ENCODE data around the gene STXBP4. TPM values are rescaled to one million over a fixed set of nuclear protein-coding genes. Genes with fewer than 3 reads are reported as not detected.

STXBP4 gene
- total RNA-seq, 2 experiments from 2014 or later, result 9.4 to 12.6 TPM

DNA sequence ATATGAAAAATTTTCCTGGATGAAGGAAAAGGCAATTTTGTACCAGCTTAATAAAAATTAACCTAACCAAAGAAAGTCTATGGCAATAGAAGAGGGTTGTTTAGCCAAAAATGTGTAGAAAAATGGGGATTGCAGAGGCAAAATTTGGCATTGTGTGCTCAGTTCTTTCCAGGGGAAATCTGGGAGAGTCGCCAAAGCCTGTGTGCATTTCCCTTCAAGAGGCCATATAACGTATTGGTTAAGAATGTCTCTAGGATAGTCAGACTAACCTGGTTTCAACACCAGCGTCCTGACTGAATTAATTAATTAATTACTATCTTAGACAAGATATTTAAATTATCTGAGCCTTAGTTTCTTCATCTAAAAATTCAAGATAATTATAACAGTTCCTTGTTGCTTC, 251.4 kb downstream of the STXBP4 start:
- Histone ChIP-seq H3K9me2 (ENCODE audit: insufficient read depth, low read length) (no peaks in the 10 kb centered on the region), H3K4me2 (ENCODE audit: low read length) (no peak overlapping the region), H3K4me3 (ENCODE audit: low read depth, low read length, poor library complexity, severe bottlenecking) (no peak overlapping the region), H3K36me3 (ENCODE audit: insufficient read depth, low read length) (no peaks in the 10 kb centered on the region), H4K20me1 (ENCODE audit: insufficient read depth, low read length) (no peaks in the 10 kb centered on the region), H3K79me2 (ENCODE audit: insufficient read depth, low read depth, low read length) (no peaks in the 10 kb centered on the region), H3K4me1 (ENCODE audit: insufficient read depth, low read length, poor library complexity, severe bottlenecking) (no peaks in the 10 kb centered on the region), H3K27ac (ENCODE audit: low read depth, low read length, poor library complexity, severe bottlenecking) (no peak overlapping the region), H3K9me3 (ENCODE audit: low read length) (no peaks in the 10 kb centered on the region), H2AFZ (ENCODE audit: low read length) (no peak overlapping the region)
- TF ChIP-seq, protein P1, sequence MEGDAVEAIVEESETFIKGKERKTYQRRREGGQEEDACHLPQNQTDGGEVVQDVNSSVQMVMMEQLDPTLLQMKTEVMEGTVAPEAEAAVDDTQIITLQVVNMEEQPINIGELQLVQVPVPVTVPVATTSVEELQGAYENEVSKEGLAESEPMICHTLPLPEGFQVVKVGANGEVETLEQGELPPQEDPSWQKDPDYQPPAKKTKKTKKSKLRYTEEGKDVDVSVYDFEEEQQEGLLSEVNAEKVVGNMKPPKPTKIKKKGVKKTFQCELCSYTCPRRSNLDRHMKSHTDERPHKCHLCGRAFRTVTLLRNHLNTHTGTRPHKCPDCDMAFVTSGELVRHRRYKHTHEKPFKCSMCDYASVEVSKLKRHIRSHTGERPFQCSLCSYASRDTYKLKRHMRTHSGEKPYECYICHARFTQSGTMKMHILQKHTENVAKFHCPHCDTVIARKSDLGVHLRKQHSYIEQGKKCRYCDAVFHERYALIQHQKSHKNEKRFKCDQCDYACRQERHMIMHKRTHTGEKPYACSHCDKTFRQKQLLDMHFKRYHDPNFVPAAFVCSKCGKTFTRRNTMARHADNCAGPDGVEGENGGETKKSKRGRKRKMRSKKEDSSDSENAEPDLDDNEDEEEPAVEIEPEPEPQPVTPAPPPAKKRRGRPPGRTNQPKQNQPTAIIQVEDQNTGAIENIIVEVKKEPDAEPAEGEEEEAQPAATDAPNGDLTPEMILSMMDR (conservative IDR thresholded peaks at IDR 0.05; ENCODE audit: low read length), result no peak
- TF ChIP-seq EZH2phosphoT487 (IDR thresholded peaks at IDR 0.05; ENCODE audit: borderline replicate concordance, low read depth, low read length), result no peak
- intact Hi-C loops (cut with micrococcal nuclease; ENCODE audit: unreplicated experiment), result no loop called here
- ChIA-PET POLR2A (no interaction called here), CTCF (ENCODE audit: unreplicated experiment) (no interaction called here)
- no TSS peak for BruUV-seq (replicated peaks)
- DNase-seq (ENCODE audit: low spot score), result no peak

Small RNAs within 50 kb of the gene (small RNA-seq; reads per million reads assigned to genes)
- not detected for gene AC007485.1

Other genes with a start within 250 kb of the STXBP4 start
- gene TOM1L1, start 67.9 kb upstream of the STXBP4 start, total RNA-seq (2014; rRNA removed; shearing (Covaris generic)), result not detected in 2 replicates
- not detected in 2 replicates for gene TOM1L1, start 67.9 kb upstream of the STXBP4 start, total RNA-seq (2022)
- 75.6 and 128 TPM in 2 replicates for gene COX11, start 111 bp upstream of the STXBP4 start, total RNA-seq (2014; rRNA removed; shearing (Covaris generic))
- 75.9 and 78.6 TPM in 2 replicates for gene COX11, start 111 bp upstream of the STXBP4 start, total RNA-seq (2022)

Measured in OCI-LY7 (cell line).